Ovary (tissue), 9 donors: ENCODE results near the gene WHRN. TPM values are rescaled to one million over a fixed set of nuclear protein-coding genes. Genes with fewer than 3 reads are reported as not detected.

ENCODE experiments used
- DNase-seq, 5 donors: peaks; one replicate each; pipeline ENCODE4 v3.0.0-alpha.2; 2019 to 2020
- H3K27ac ChIP-seq, 2 donors: fragments of 200-600 bp; one replicate each; pipeline versions ENCODE4 v1.5.1 to v1.8.0; 2019 to 2022
- H3K27me3 ChIP-seq: fragments of 200-600 bp; one replicate; pipeline ENCODE4 v1.8.0; 2022
- H3K36me3 ChIP-seq: fragments of 200-600 bp; sonication (generic); one replicate; pipeline ENCODE4 v1.5.1; 2019
- H3K4me1 ChIP-seq: one replicate; pipeline ENCODE4 v1.8.1; 2013; ENCODE audit warnings: mild to moderate bottlenecking, moderate library complexity; ENCODE audit not compliant: insufficient read depth
- H3K4me3 ChIP-seq: fragments of 200-600 bp; sonication (generic); one replicate; pipeline ENCODE4 v1.5.1; 2017
- H3K9me3 ChIP-seq, 2 donors: fragments of 200-600 bp in 1 of 2; sonication (generic) in 1 of 2; one replicate each; pipeline versions ENCODE4 v1.5.1 to v1.8.1; 2013 to 2019; ENCODE audit warnings: mild to moderate bottlenecking in 1 of 2, moderate library complexity in 1 of 2
- EP300 ChIP-seq: sonication (generic); formaldehyde crosslinking; IDR thresholded peaks from one replicate; pipeline ENCODE4 v1.6.1; 2017; ENCODE audit warnings: antibody characterized with exemption
- POLR2A ChIP-seq: fragments of 450-650 bp; IDR thresholded peaks from one replicate; pipeline ENCODE4 v1.6.1; 2017; ENCODE audit warnings: antibody characterized with exemption, mild to moderate bottlenecking, moderate library complexity
- WGBS, 3 donors: extraction: QIAGEN DNeasy Blood & Tissue Kit in 1 of 3; methylation state at CpG; one replicate each; pipeline versions ENCODE4 v1.1.5 to v1.1.7; 2013 to 2017; 5-methylcytosine and 5-hydroxymethylcytosine counted together
- intact Hi-C, 4 donors: fragments of 100-400 bp; cut with DNase I; formaldehyde crosslinking; loops; one replicate each; pipeline versions ENCODE4 v1.11.0 to v1.15.1; 2022 to 2023
- polyA plus RNA-seq, 2 donors: library from polyadenylated mRNA; stranded (reverse); fragments of 200-250 nt in 1 of 2; fragments of 350-450 nt in 1 of 2; fragmentation: Illumina TruSeq in 1 of 2; extraction: RNeasy Lipid Tissue Mini Kit (QIAGEN cat#74804) in 1 of 2; gene quantifications; one replicate each; pipeline ENCODE4 v1.2.3, GENCODE V29; 2013 to 2014
- total RNA-seq, 7 donors: library from RNA; depleted of rRNA in 2 of 7; stranded (reverse); fragments of >200 nt in 2 of 7; fragmentation: NEBNext Ultra II Directional in 3 of 7; extraction: Animal tissue kit (Norgen Biotek cat#: 25700) in 3 of 7; gene quantifications; one replicate each; pipeline versions ENCODE4 v1.1.0 to v1.2.4, GENCODE V29; 2016 to 2023
- TF ChIP-seq, protein P1 (sequence below), 3 donors: fragments of 450-650 bp in 2 of 3; fragments of 200-600 bp in 1 of 3; IDR thresholded peaks; one replicate each; pipeline versions ENCODE4 v1.5.1 to v1.8.0; 2016 to 2022; ENCODE audit warnings: antibody characterized with exemption in 3 of 3, mild to moderate bottlenecking in 1 of 3
- donor health status: DM: no; HTN: no; CAD: no; lungs with moderate emphysema.
- donor health status: DM: no; HTN: no; CAD: no.
- donor health status: Bipolar disorder and iron deficiency.
- donor health status: DM: yes; HTN: yes; CAD: no.
- donor health status: DM: no; HTN: no; CAD: no.
- donor health status: DM: yes; HTN: yes; CAD: no.

Gene WHRN
- total and polyA plus RNA-seq, 9 donors, result 1.7 to 28.5 (median 20.3) TPM

DNA sequence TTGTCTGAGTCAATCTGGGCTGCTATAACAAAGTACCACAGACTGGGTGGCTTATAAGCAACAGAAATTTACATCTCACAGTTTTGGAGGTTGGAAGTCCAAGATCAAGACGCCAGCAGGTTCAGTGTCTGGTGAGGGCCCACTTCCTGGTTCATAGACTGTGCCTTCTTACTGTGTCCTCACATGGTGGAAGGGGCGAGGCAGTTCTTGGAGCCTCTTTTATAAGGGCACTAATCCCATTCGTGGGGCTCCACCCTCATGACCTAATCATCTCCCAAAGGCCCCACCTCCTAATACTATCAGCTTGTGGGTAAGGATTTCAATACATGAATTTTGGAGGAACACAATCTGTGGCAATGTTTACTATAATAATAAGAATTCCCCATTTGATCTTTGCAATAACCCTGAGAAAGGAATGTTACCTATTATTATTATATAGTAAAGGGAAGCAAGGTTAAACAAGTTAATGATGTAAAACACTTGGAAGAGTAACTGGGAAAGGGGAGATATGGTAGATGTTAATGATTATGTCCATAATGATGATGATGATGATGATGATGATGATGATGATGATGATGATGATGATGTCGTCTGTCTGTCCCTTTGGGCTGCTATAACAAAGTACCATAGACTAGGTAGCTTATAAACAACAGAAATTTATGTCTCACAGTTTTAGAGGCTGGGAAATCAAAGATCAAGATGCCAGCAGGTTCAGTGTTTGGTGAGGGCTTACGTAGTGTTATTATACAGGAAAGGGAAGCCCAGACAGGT, 40.8 kb downstream of the WHRN start:
- H3K27ac ChIP-seq, result no peak overlapping the region
- H3K36me3 ChIP-seq, result no peaks in the 10 kb centered on the region
- WGBS, 3 donors, result 93 to 95% (median 95%) methylated on average over 5 of the region's 5 CpGs
- TF ChIP-seq EP300 (no peak), POLR2A (no peak)
- TF ChIP-seq, protein P1, sequence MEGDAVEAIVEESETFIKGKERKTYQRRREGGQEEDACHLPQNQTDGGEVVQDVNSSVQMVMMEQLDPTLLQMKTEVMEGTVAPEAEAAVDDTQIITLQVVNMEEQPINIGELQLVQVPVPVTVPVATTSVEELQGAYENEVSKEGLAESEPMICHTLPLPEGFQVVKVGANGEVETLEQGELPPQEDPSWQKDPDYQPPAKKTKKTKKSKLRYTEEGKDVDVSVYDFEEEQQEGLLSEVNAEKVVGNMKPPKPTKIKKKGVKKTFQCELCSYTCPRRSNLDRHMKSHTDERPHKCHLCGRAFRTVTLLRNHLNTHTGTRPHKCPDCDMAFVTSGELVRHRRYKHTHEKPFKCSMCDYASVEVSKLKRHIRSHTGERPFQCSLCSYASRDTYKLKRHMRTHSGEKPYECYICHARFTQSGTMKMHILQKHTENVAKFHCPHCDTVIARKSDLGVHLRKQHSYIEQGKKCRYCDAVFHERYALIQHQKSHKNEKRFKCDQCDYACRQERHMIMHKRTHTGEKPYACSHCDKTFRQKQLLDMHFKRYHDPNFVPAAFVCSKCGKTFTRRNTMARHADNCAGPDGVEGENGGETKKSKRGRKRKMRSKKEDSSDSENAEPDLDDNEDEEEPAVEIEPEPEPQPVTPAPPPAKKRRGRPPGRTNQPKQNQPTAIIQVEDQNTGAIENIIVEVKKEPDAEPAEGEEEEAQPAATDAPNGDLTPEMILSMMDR (IDR thresholded peaks at IDR 0.05), result no peak
- no peaks in the 10 kb centered on the region for H3K9me3 ChIP-seq
- no peak overlapping the region for H3K4me3 ChIP-seq
- peaks cover 6% of the 10 kb centered on the region for H3K4me1 ChIP-seq
- intact Hi-C loops, result no loop called here
- no peak for DNase-seq
- H3K27me3 ChIP-seq, result no peaks in the 10 kb centered on the region

DNA sequence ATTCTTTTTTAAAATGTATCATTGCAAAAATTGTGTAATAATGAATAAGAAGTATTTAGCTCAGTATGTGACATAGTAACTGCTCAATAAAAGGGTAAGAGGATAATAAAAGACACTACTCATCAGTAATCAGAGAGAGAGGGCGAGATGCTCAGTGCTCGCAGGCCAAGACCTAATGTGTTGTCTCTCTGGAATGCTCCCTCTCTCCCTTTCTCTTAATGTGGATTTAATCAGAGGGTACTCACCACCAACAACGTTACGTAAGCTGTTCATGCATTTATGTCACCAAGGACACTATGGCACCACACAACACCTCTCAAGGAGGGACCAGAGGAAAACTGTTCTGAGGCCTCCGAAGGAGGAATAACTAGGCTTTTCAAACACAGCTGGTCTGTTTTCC, 42.5 kb downstream of the WHRN start:
- no peak for DNase-seq

DNA sequence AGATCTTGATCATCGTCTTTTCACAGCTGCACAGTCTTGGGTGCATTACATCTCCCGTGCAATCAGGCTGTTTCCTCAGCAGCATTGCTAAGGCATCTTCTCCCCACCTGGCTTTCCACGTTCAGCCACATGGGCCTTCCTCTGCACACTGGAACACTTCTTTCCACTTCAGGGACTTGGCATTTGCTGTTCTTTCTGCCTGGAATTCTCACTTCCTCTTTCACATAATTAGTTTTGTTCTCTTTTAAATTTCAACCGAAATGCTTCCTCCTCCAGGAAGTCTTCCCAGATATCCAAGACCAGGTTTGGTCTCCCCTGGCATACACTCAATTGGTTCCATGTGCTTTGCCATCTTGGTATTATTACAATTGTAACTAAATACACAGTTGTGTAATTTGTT, 43.8 kb downstream of the WHRN start:
- no peaks in the 10 kb centered on the region for H3K27me3 ChIP-seq
- TF ChIP-seq EP300, result no peak
- TF ChIP-seq, protein P1 (IDR thresholded peaks at IDR 0.05), result no peak
- TF ChIP-seq POLR2A, result no peak
- no peak for DNase-seq
- no peaks in the 10 kb centered on the region for H3K9me3 ChIP-seq
- WGBS, 3 donors, result 66 to 80% (median 76%) methylated on average over 4 of the region's 4 CpGs
- H3K4me3 ChIP-seq, result no peak overlapping the region
- H3K36me3 ChIP-seq, result no peaks in the 10 kb centered on the region
- H3K4me1 ChIP-seq, result peaks cover 4% of the 10 kb centered on the region
- no peak overlapping the region for H3K27ac ChIP-seq
- intact Hi-C loops, result no loop called here

More for the DNA sequence above, 42.5 kb downstream of the WHRN start:
- peaks cover 6% of the 10 kb centered on the region for H3K4me1 ChIP-seq
- TF ChIP-seq EP300 (no peak), POLR2A (no peak)
- TF ChIP-seq, protein P1 (IDR thresholded peaks at IDR 0.05), result no peak
- no peaks in the 10 kb centered on the region for H3K36me3 ChIP-seq
- H3K27me3 ChIP-seq, result no peaks in the 10 kb centered on the region
- H3K9me3 ChIP-seq, result no peaks in the 10 kb centered on the region
- intact Hi-C loops, result no loop called here
- no peak overlapping the region for H3K4me3 ChIP-seq
- H3K27ac ChIP-seq, result no peak overlapping the region
- 71 to 81% (median 71%) methylated on average over 5 of the region's 5 CpGs for WGBS, 3 donors

DNA sequence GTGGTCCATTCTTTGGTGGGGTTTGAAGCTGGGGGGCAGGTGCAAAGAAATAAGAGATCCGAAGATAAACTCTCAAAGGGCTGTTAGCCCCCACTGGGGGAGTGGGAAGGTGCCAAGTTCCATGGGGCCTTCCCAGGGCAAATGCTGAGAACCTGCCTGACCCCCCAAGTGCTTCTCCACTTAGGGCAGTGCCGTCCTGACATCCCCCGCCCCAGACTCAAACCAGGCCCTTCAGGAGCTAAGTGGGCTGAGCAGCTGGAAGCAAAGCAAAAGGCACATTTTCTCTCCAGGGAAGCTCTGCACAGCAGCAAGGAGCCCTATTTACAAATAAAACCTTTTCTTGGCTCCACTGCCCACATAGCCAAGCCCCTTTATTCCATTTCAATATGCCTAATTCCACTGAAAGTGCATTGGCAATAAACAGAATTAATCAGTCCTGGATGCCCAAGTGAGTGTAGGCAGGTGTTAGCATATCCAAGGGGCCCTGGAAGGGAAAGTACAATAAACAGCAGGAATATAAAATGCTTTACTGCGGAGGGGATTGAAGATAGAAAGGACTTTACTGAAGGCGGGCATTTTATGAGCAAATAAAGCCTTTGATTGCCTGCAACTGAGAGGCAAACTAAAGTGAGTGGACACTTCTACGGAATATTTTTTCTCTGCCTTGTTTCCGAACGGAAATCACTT, 44.6 kb downstream of the WHRN start:
- Histone ChIP-seq H3K4me3 (no peak overlapping the region), H3K27ac (no peak overlapping the region), H3K36me3 (no peaks in the 10 kb centered on the region), H3K27me3 (no peaks in the 10 kb centered on the region), H3K4me1 (no peaks in the 10 kb centered on the region), H3K9me3 (no peaks in the 10 kb centered on the region)
- intact Hi-C loops, result no loop called here
- 54 to 68% (median 57%) methylated on average over 8 of the region's 8 CpGs for WGBS, 3 donors
- no peak for TF ChIP-seq EP300
- no peak for TF ChIP-seq POLR2A
- TF ChIP-seq, protein P1 (IDR thresholded peaks at IDR 0.05), result no peak
- DNase-seq, result peak in 1 of 5 donors; percentile 17
